Hindlimb muscle (tissue), 1 donor: ENCODE results near the gene SH3BGRL. TPM values are rescaled to one million over a fixed set of nuclear protein-coding genes. Genes with fewer than 3 reads are reported as not detected.
"Not testable (repeated sequence)": the region's sequence is repeated elsewhere in the genome, so short reads cannot be mapped to it uniquely, and the experiment has no call there.

Experiments
- DNase-seq: peaks from one replicate; pipeline ENCODE4 v3.0.0-alpha.2; 2013
- polyA plus RNA-seq: library from polyadenylated mRNA; unstranded; fragments of 120-200 nt; gene quantifications from one replicate; pipeline ENCODE4 v1.2.1, GENCODE V29; 2013; ENCODE audit not compliant: insufficient read length

SH3BGRL gene
- polyA plus RNA-seq, 1 donor, result 63.6 TPM

GRCh38 chrX:81259714-81260395 lies 58.0 kb downstream of the SH3BGRL start:
- DNase-seq, result no peak

GRCh38 chrX:81261576-81261975 lies 59.7 kb downstream of the SH3BGRL start:
- DNase-seq, result no peak

GRCh38 chrX:81263059-81263458 lies 61.2 kb downstream of the SH3BGRL start:
- no peak for DNase-seq

GRCh38 chrX:81278616-81279015 lies 76.7 kb downstream of the SH3BGRL start:
- no peak for DNase-seq

- no peak for DNase-seq
Observed at GRCh38 chrX:81280148-81280547, 78.2 kb downstream of the SH3BGRL start.

GRCh38 chrX:81286075-81286474 lies 84.2 kb downstream of the SH3BGRL start:
- no peak for DNase-seq

GRCh38 chrX:81286608-81287007 lies 84.7 kb downstream of the SH3BGRL start:
- DNase-seq, result no peak

GRCh38 chrX:81291996-81292395 lies 90.1 kb downstream of the SH3BGRL start:
- DNase-seq, result no peak

- no peak for DNase-seq
Observed at GRCh38 chrX:81294101-81294500, 92.2 kb downstream of the SH3BGRL start.

- no peak for DNase-seq
Observed at GRCh38 chrX:81301877-81302276, 100.0 kb downstream of the SH3BGRL start.

- no peak for DNase-seq
Observed at GRCh38 chrX:81304563-81304962, 102.7 kb downstream of the SH3BGRL start.

GRCh38 chrX:81305240-81305639 lies 103.3 kb downstream of the SH3BGRL start:
- no peak for DNase-seq

GRCh38 chrX:81308086-81308829 lies 106.4 kb downstream of the SH3BGRL start:
- DNase-seq, result no peak

GRCh38 chrX:81316163-81316562 lies 114.3 kb downstream of the SH3BGRL start:
- no peak for DNase-seq

GRCh38 chrX:81331653-81332052 lies 129.8 kb downstream of the SH3BGRL start:
- not testable (repeated sequence) for DNase-seq

GRCh38 chrX:81336455-81337152 lies 134.7 kb downstream of the SH3BGRL start:
- no peak for DNase-seq

- no peak for DNase-seq
Observed at GRCh38 chrX:81337805-81338204, 135.9 kb downstream of the SH3BGRL start.

- no peak for DNase-seq
Observed at GRCh38 chrX:81338924-81339323, 137.0 kb downstream of the SH3BGRL start.

GRCh38 chrX:81345296-81345695 lies 143.4 kb downstream of the SH3BGRL start:
- not testable (repeated sequence) for DNase-seq
